ENCODE data around the gene CACNA1A. TPM values are rescaled to one million over a fixed set of nuclear protein-coding genes. Genes with fewer than 3 reads are reported as not detected.
"Not testable (repeated sequence)": the region's sequence is repeated elsewhere in the genome, so short reads cannot be mapped to it uniquely, and the experiment has no call there.

CACNA1A gene
- total RNA-seq, 2 donors from 2014 or later, result 1.7 to 5.1 TPM

DNA sequence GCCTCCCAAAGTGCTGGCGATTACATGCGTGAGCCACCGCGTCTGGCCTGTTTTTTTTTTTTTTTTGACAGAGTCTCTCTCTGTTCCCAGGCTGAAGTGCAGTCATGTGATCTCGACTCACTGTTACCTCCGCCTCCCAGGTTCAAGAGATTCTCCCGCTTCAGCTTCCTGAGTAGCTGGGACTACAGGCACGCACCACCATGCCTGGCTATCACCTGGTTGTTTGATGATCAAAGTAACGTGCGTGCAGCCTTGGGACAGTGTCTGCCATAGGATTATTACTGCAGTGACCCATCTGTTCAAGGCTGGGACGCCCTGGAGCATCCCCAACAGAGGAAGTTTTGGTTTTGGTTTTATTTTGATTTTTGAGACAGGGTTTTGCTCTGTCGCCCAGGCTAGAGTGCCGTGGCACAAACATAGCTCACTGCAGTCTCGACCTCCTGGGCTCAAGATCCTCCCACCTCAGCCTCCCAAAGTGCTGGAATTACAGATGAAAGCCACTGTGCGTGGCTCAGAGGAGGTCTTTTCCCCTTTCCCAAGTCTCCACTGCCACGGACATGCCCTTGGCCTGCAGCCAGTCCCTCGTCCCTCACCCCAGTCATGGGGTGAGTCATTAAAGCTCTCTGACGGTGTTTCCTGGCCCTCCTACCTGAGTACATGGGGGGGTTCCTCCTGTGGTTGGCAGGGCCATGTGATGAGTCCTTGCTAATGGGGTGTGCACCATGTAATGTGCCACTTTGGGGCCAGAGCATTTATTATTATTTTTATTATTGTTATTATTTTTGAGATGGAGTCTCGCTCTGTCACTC lies 290.5 kb downstream of the CACNA1A start:
- DNase-seq (ENCODE audit: low spot score), result no peak
- intact Hi-C loops (cut with DNase I), result no loop called here

GRCh38 chr19:13214036-13214730 lies 292.1 kb downstream of the CACNA1A start:
- no peak for DNase-seq (ENCODE audit: low spot score)
- intact Hi-C loops (cut with DNase I), result loop anchor here in 1 of 2 donors (5.0 kb wide), 1 partner anchor 48 kb away; no protein-coding TSS in a partner anchor

GRCh38 chr19:13212759-13213330 lies 293.4 kb downstream of the CACNA1A start:
- DNase-seq (ENCODE audit: low spot score), result no peak
- intact Hi-C loops (cut with DNase I), result loop anchor here in 1 of 2 donors (5.0 kb wide), 1 partner anchor 49 kb away; no protein-coding TSS in a partner anchor

GRCh38 chr19:13211426-13212308 lies 294.6 kb downstream of the CACNA1A start:
- intact Hi-C loops (cut with DNase I), result loop anchor here in 1 of 2 donors (5.0 kb wide), 1 partner anchor 51 kb away; no protein-coding TSS in a partner anchor
- no peak for DNase-seq (ENCODE audit: low spot score)

- intact Hi-C loops (cut with DNase I), result loop anchor here in 1 of 2 donors (5.0 kb wide), 1 partner anchor 51 kb away; no protein-coding TSS in a partner anchor
- DNase-seq (ENCODE audit: low spot score), result no peak
Observed at GRCh38 chr19:13210941-13211340, 295.3 kb downstream of the CACNA1A start.

DNA sequence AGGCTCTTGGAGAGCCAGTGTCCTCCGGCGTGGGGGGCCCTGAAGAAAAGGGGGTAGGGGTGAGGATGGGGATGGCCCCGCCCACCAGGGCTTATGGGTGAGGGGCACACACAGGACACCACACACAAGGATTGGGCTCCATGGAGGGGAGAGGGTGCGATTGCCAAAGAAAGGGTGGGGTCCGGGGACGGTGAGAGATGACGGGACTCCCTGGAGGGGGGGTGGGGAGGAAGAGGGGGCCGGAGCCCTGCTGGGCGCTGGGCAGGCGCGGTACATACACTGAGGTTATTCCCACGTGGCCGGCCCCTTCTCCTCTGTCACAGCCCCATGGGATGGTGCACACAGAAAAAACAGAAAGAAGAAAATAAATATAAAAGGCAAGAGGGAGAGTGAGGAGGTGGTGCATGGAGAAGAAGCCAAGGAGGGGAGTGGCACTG lies 295.9 kb downstream of the CACNA1A start:
- intact Hi-C loops (cut with DNase I), result loop anchor here in 1 of 2 donors (5.0 kb wide), 1 partner anchor 52 kb away; no protein-coding TSS in a partner anchor
- no peak for DNase-seq (ENCODE audit: low spot score)

GRCh38 chr19:13209484-13210338 lies 296.6 kb downstream of the CACNA1A start:
- intact Hi-C loops (cut with DNase I), result loop anchor here in 1 of 2 donors (5.0 kb wide), 1 partner anchor 53 kb away; no protein-coding TSS in a partner anchor

DNA sequence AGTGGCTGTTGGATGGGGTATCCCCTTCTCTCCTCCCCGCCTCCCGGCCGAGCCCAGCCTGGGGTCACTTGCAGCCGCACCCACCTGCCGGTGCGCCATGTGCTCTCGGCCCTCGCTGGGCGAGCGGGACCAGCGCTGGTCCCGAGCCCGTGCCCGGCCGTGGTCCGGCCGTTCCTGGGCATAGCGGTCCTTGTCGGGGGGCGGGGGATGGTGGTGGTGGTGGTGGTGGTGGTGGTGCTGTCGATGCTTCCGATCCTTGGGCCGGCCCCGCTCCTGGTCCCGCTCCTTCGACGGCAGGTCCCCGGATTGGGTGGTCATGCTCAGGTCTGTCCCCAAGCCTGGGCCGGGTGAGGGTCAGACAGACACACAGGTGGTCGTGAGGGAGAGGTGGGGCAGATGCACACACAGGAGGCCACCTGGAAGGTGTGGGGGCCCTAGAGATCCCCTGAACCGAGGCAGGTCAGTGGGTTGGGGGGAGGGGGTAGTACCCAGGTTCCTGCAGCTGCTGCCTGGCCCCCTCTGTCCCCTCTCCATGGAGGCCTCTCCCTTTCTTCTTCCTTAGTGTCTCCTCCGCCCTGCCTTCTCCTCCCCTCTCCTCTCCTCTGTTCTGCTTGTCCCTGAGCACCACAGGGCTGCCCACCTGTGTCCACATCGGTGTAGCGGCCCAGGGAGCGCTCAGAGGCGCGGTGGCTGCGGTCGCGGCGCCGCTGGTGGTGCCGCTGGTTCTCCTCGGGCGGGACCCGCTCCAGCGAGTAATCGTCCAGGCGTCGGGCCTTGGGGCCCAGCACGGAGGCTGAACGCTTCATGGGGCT lies 297.4 kb downstream of the CACNA1A start:
- intact Hi-C loops (cut with DNase I), result no loop called here
- no peak for DNase-seq (ENCODE audit: low spot score)

More at GRCh38 chr19:13209484-13210338, 296.6 kb downstream of the CACNA1A start:
- no peak for DNase-seq (ENCODE audit: low spot score)

GRCh38 chr19:13207846-13208671 lies 298.2 kb downstream of the CACNA1A start:
- intact Hi-C loops (cut with DNase I), result no loop called here
- DNase-seq (ENCODE audit: low spot score), result no peak

DNA sequence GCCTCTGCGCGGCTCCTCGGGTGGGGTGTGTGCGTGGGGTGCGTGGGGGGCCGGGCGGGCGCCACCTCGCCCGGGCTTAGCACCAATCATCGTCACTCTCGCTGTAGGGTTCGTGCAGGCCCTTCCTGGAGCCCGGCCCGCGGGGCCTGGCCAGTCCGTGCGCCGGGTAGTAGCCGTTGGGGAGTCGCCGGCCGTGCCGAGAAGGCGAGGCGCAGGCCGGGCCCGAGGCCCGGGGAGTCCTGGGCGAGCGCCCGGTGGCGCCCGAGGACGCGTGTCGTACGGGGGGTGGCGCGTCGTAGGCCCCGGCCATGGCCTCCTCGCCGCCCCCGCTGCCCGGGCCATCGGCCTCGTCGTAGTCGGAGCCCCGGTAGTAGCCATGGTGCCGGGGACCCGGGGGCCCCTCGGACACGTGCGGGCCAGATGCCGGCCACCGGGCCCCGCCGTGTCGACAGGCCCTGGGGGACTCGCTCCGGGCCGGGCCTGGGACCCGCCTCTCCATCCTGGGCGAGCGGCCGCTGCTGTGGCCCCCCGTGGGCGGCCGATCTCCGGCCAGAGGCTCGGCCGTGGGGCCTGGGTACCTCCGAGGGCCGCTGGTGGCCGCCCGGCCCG lies 298.9 kb downstream of the CACNA1A start:
- DNase-seq (ENCODE audit: low spot score), result no peak
- intact Hi-C loops (cut with DNase I), result no loop called here

- DNase-seq (ENCODE audit: low spot score), result no peak
- intact Hi-C loops (cut with DNase I), result no loop called here
Observed at GRCh38 chr19:13206587-13206986, 299.7 kb downstream of the CACNA1A start.

- intact Hi-C loops (cut with DNase I); DNase-seq (ENCODE audit: low spot score): not testable (repeated sequence)
Observed at GRCh38 chr19:13202112-13202511, 304.2 kb downstream of the CACNA1A start.

- intact Hi-C loops (cut with DNase I), result loop anchor here in 1 of 2 donors (5.0 kb wide), 1 partner anchor 64 kb away; no protein-coding TSS in a partner anchor
Observed at GRCh38 chr19:13198634-13199033, 307.6 kb downstream of the CACNA1A start.

DNA sequence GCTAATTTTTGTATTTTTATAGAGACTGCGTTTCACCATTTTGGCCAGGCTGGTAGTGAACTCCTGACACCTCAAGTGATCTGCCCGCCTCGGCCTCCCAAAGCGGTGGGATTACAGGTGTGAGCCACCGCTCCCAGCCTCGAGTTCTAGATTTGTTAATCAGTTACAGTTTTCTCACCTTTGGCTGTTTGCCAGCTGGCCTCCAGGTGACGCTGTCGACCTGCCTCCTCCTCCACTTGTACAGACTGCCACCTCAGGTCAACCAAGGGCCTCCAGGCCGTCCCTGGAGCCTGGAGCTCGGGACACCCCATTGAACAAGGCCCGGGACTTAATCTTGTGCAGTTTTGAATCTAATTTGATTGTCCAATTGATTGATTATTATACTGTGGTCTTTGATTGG lies 310.6 kb downstream of the CACNA1A start:
- DNase-seq (ENCODE audit: low spot score), result no peak
- intact Hi-C loops (cut with DNase I), result loop anchor here in 1 of 2 donors (5.0 kb wide), 1 partner anchor 67 kb away; no protein-coding TSS in a partner anchor

More at GRCh38 chr19:13198634-13199033, 307.6 kb downstream of the CACNA1A start:
- no peak for DNase-seq (ENCODE audit: low spot score)

- intact Hi-C loops (cut with DNase I), result no loop called here
- DNase-seq (ENCODE audit: low spot score), result no peak
Observed at GRCh38 chr19:13190781-13191540, 315.3 kb downstream of the CACNA1A start.

Measured in posterior vena cava (tissue), 2 donors.